T-helper 1 cell (primary cell): ENCODE measurements around the gene CACHD1.
"Not testable (repeated sequence)": the region's sequence is repeated elsewhere in the genome, so short reads cannot be mapped to it uniquely, and the experiment has no call there.

Source experiments
- DNase-seq, 5 donors: peaks; one replicate each; pipeline ENCODE4 v3.0.0-alpha.2; 2012 to 2020

Gene CACHD1

DNA sequence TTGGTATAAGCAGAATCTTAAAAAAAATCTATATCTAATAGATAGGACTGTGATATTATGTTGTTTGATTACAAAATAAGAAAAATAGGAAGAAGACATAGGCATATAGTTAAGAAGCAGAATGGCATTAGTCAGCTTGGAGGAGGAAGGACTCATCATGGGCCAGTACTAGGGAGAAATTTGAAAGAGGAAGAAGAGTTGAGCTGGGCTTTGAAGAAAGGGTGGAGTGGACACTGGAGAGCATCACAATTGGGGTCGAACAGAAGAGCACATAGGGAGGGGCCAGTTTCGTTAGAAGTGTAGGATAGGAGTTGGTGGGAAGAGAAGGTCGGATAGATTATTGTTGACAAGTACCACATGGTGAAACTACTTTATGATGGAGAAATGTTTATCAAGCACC is 129.3 kb downstream of the CACHD1 start:
- DNase-seq: no peak

DNA sequence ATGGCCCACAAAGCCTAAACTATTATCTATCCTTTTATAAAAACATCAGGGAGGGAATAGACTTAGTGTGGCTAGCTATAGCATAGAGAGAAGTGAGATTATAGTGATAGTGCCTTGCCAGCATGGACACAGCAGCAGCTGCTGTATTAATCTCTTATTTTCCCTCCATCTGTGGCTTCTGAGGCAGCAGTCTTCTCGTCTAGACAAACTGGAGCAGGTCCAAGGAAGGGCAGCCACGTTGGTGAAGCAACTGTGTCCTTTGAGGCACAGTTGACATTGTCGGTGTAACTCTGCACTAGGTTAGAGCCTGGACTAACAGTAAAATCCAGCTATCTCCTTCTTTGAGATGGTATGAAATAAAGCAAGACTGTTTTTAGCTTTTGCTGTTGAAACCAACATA is 131.3 kb downstream of the CACHD1 start:
- no peak for DNase-seq

DNA sequence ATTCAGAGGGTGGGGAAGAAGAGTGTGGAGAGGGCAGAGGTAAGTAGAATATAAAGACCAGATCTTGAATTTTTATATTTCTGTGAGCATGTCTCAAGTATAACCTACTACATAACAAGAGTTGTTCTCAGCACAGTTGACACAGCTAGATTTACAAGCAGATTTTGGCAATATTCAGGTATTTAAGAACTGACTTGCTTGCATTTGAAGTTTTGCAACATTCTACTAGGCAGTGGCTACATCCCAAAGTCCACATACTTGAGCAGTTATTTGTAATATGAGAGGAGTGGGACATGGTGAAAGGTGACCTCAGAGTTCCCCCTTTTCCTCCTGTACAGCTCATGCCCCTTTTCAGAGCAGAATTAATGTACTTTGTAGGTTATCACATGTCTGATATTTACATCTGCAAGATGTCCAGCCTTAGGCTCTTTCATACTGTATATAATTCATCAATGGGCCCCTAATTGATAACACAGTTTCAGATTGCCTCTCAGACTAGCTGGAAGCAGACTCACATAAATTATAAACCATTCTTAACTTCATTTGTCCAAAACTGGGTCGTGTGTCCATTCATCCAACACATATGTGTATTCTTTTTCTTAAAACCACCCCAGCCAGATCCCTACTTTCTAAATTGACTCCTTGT is 138.2 kb downstream of the CACHD1 start:
- no peak for DNase-seq

DNA sequence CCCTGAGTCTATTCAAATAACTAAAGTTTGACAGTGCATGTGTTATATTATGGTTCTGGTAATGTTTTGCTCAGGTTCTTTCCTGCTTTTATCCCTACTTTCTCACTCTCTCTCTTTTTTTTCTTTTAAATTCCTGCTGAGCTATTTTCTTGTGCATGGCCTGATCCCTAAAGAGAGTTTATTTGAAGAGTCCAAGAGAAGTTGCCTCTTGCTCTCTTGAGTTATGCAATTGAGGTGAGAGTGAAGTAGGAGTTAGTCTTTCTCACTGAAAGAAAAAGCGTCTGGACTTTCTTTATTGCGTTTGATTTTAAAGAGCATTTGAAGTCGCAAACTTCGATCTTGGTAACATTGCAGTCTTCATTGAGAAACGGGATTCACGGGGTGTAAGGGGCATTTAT is 138.7 kb downstream of the CACHD1 start:
- DNase-seq: no peak

DNA sequence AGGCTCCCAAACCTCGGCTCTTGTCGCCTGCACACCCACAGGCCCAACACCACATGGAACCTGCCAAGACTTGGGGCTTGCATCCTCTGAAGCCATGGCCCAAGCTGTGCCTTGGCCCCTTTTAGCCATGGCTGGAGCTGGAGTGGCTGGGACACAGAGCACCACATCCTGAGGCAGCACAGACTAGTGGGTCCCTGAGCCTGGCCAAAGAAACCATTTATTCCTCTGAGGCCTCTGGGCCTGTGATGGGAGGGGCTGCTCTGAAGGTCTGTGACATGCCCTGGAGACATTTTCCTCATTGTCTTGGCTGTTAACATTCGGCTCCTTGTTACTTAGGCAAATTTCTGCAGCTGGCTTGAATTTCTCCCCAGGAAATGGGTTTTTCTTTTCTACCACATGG is 141.0 kb downstream of the CACHD1 start:
- DNase-seq: not testable (repeated sequence)

DNA sequence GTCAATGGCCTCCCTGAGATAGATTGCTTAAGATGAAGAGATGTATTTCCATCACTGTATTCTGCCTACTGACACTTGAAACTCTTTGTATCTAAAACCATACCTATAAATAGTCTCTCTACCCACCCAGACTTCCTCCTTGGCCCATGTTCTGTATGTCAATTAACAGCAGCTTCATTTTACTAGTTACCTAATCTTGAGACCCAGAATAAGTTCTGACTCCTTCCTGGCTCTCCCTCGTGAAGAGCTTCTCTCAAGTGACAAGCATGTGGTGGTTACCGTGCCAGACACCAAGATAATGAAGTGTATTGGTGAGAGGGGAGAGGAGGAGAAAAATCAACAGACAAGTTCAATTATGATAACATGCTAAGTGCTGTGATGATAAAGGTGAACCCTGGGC is 146.1 kb downstream of the CACHD1 start:
- DNase-seq: no peak

DNA sequence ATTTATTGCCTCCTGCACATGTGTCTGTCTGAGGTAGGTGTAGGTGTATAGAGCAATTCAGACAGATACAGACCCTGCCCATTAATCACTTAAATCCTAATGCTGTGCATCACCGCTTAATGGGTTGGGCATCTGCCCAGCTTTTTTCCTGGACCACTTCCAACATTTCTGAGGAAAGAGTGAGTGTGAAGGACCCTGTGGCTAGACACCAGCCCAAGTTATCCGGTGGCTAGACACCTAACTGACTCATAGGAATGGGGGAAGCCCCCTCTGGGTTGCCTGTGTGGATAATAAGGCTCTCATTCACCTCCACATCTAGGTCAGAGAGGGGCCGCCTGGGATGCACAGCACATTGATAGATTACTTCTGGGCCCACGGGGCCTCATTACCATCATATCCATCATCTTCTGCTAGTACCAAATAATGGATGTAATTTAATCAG is 153.8 kb downstream of the CACHD1 start:
- no peak for DNase-seq

DNA sequence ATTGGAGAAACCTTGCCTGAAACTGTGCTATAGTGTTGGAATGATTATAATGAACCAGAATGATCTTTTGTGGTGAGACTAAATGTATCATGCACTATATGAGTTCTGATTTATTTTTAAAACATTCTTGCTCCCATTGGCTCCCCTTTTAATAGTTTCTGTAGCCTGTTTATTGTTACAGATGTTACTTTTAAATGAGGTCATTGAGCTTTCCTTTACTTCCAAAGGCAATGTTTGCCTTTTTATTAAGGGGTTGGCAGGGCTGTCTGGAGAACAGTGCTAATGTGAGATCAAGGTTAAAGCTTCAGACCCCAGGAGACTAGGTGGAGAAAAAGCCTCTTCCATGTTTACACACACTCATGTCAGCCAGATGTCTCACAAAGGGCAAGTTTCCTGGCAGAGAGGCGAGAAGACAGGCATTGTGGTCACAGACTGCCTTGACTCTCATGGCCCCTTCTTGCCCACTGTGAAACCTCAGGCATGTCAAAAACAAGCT is 154.3 kb downstream of the CACHD1 start:
- no peak for DNase-seq

DNA sequence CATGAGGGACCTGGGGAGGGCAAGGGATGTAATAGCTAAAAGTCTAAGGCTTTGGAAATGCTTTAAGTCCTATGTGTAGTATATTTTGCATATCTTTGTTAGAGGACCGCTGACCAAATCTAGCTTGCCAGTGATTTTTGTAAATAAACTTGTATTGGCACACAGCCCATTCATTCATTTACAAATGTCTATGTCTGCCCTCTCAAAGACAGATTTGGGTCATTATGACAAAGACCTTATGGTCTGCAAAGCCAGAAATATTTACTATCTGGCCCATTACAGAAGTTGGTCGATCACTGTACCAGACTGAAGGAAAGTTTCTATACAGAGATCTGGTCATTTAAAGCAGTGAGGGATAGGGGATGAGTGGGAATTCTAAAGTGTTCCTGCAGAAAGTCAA is 154.9 kb downstream of the CACHD1 start:
- DNase-seq: no peak

DNA sequence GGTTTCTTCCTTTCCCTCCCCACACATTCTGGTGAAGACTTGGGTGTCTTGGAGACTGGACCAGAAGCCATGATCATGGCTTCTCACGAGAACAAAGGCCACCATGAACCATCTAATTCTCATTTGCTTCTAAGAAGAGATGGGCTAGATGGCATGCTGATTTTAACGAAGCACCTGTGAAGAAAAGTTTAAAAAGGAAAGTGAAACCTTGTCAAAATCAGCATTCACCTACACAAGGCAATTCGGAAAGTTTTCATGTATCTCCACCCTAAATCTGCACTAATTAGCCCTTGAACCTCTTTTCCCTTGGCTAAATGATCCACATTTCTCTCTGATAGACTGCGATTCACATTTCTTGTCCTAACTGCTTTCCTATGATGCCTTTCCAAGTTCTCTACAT is 160.7 kb downstream of the CACHD1 start:
- peak in 1 of 5 donors; percentile 7 for DNase-seq

DNA sequence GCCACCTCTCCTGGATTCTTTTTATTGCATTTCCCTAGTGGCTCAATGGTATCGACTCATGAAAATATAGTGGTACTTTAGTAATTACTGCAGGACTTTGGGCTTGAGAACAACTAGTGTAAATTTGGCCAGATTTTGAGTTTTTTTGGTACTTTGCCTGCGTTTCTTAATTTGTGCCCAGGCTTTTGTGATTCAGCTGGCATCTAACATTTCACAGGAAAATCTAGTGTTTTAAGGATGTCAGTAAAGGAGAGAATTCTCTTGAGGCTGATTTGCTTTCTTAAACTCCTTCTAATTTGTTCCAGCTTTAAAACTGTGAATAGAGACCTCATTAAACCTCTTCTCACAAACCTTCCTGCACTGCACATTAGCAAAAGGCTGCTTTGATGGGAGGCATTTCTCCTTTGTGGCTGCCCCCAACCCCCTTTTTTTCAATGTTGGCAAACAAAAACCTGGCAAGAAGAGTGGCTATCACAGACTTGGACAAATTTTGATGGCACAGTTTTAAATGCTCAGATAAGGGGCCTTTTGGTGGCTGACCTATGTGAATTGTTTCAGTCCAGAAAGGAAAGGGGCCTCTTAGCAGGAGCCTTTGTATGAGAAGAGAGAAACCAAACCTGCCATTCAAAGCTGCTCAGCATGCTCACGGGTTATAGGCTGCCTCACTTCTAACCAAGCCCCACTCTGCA is 161.6 kb downstream of the CACHD1 start:
- no peak for DNase-seq

DNA sequence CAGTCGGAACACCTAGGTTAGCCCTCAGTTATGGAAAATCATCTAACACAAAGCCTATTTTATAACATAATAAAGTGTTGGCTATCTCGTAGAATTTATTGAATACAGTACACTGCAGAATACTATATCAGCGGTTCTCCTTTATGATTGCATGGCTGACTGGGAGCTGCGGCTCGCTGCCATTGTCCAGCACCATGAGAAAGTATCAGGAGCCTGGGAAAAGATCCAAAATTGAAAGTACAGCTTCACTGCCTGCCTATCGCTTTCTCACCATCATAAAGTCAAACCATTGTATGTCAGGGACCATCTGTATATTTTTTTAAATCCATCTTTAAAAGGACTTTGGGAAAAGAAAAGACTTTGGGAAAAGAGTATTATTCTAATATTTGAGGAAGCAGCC is 163.0 kb downstream of the CACHD1 start:
- no peak for DNase-seq

DNA sequence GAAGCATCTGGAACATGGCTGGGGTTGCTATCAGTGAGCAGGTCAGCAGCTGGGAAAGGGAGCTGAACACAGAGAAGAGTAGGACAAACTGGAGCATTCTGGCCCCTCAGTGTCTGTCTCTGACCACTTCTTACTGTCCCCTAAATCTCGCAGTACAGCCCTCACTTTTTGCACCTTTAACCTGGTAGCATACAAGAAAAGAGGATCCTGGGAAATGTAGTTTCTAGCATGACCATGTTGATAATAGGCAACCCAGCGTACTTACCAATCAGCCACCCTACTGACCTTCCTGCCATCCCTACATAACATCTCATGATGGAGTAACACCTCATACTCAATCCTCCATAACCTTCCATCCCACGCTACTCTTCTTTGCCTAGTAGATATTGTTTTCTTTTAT is 175.8 kb downstream of the CACHD1 start:
- no peak for DNase-seq

DNA sequence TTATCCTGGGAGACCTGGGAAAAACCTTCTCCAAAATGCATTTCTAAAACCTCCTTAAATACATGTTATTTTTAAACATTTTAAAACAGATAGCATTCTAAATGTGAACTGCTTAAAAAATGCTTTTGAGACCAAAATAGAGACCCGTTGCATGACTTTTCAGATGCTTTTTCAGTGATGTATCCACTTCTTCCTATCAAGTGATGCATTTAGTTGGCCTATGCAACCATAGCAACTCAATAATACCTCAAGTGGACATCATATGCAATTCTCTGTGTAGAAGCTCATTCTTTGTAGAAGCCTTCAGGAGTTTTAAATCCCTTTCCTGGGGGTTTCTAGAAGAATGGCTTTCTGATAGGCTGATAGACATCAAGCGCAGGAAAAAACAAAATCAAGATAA is 180.5 kb downstream of the CACHD1 start:
- no peak for DNase-seq

DNA sequence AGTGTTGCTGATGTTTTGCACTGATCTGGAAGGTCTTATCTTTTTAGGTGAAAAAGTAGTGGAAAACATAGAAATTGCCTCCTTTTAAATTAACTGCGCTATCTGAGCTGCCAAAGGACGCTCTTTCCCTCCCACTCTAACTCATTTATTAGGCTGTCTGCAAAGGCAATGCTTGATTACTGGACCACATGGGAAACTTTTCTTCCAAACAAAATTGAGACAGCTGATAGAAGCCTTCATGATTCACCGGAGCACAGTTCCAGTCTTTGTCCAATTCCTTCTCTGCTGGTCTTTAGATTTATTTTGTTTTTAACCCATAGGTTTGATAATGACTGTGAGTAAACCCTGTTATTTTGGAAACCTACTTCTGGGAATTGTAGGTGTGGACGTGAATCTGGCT is 181.9 kb downstream of the CACHD1 start:
- no peak for DNase-seq

DNA sequence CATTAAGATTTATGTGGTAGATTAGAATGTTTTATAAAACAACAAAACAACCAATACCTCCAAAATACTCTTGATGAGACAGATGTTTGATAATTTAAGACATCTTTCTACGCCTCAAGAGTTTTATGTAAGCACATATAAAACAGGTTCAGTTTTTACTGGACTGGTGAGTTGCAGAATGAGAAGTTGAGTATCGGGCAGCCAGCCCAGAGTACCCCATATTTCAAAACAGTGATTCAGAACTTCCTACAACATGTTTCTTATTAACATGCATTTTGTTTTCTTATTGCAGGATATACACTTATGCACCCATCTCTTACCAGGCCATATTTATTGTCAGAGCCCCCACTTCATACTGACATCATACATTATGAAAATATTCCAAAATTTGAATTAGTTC is 183.5 kb downstream of the CACHD1 start:
- no peak for DNase-seq

DNA sequence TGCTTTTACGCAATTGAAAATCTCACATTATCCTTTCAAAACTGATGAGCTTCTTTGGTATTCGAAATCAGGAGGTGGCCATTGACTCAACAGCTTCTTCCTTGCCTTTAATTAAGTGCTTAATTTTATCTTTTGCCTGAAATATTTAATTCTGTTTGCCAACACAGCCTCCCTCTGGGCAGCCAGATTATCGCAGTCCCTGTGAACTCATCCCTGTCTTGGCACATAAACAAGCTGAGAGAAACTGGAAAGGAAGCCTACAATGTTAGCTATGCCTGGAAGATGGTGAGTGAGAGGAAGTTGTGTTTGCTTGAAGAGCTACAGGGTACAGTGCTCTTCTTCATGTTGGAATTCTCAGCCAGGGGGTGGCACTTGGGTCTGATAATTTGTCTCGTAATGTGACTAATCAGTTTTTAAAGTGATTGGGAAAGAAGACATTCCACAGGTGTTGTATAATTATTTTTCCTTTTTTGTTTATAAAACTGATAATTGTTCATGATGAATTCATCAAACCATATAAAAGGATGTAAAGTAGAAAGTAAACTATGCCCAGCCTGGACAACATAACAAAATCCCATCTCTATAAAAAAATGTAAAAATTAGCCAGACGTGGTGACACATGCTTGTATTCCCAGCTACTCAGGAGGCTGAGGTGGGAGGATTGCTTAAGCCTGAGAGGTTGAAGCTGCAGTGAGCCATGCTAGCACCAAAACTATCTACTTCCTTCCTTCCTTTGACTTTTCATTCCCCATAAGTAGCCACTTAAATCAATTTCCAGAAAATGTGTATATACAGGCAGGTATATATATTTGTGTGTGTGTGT is 184.8 kb downstream of the CACHD1 start:
- no peak for DNase-seq

DNA sequence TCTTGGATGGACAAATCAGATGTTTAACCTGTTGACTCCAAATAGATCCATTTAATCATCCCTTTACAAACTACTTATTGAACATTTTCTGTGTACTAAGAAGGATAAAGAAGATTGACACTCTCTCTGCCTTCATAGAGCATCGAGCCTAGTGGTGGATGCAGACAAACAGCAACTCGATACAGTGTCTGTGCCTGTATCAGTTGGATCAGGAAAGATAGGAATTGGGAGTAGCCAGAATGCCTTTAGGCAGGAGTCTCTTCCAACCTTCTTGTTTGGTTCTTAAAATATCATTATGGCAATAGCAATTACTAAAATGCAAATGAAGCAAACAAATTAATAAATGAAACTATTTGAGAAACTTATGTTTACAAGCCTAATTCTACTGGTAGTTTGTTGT is 185.9 kb downstream of the CACHD1 start:
- no peak for DNase-seq

DNA sequence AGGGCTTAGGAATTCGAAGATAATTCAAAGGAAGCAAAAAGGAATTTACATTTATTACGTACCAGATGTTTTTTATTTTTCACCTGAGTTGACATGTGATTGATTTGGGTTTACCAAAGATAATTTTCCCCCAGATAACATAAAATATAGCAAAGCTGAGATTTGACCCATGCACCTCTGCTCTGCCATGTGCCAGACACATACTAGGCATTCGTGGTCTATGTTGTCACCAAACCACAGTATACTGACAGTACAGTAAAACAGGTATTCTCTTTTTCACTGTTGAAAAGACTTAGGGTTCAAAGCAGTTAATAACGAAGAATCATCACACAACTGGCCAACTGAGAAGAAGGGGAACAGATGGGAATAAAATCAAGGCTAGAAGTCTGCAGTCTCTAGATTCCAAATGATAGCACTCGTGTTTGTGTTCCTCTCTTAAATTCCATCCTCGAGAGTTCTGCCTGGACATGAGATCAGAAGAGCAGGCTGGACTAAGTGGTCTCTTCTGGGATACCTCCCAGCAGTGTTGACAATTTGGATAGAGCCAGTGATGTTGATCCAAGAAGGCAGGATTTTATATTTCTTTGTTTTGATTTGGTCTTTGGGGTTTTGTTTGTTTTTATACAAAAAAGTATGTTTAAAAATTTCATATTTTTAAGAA is 189.7 kb downstream of the CACHD1 start:
- DNase-seq: no peak

DNA sequence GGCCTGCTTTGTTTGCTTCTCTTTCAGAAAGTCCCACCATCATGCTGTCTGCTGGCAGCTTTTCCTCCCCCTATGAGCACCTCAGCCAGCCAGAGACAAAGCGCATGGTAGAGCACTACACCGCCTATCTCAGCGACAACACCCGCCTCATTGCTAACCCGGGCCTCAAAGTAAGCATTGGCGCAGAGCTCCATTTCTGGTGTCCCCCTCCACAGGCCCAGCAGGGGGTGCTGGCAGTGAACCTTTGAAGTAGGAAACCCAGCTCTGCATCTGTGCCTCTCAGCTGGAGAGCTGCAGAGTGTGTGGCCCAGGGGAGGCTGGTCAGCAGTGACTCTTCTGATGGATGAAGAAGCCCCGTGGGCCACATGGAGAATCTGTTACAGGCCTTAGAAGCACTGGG is 193.7 kb downstream of the CACHD1 start:
- peak in 1 of 5 donors; percentile 3 for DNase-seq

DNA sequence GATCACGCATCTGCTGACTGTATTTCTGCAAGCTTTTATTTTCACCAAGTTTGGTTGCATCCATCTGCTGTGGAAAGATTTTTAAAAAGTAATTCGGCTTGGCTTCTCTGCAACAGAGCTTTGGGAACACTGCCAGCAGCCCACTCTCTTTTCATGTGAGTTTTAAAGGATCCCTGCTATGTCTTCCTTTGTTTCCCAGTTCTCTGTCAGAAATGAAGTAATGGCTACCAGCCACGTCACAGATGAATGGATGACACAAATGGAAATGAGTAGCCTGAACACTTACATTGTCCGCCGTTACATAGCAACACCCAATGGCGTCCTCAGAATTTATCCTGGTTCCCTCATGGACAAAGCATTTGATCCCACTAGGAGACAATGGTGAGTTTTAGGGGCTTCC is 194.4 kb downstream of the CACHD1 start:
- no peak for DNase-seq

DNA sequence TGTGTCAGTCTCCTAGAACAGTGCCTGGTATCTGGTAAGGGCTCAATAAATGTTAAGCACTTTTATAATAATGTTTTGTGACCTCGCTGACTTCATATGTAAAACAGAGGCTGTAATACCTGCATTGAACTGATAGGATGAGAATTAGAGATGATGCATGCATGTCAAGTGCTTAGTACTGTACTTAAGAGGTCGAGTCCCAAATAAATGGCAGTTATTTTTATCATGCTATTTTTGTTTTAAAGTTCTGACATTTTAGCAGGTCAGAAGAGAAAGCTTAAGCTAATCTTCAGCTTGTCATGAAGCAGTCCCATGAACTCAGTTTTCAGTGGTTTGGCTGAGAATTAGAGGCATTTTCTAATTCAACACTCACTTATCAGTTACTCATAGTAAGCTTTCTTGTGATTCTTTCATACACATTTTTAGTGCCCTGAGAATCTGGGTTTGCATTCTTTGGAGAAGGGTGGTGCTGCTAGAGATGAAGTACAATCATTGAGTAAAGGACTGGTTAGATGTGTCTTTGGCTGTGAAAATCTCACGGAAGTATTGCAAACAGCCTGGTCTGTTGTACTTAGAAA is 199.3 kb downstream of the CACHD1 start:
- no peak for DNase-seq
